Measurements from ENCODE around the gene USP3.

- TF ChIP-seq CTCF (IDR thresholded peaks at IDR 0.05; ENCODE audit: borderline replicate concordance, extremely low read depth, low read length, poor library complexity, severe bottlenecking): no peak
- no peak for TF ChIP-seq EZH2 (IDR thresholded peaks at IDR 0.05; ENCODE audit: borderline replicate concordance, low read depth, low read length, severe bottlenecking)
Measured at GRCh38 chr15:63469190-63469589, 35.2 kb upstream of the USP3 start.

Data from DND-41 (cell line).